ENCODE measurements around the gene POU3F2. TPM values are rescaled to one million over a fixed set of nuclear protein-coding genes. Genes with fewer than 3 reads are reported as not detected.

The POU3F2 gene
- total and polyA plus RNA-seq, 2 donors from 2014 or later, result not detected

GRCh38 chr6:98794307-98794842 is 40.0 kb upstream of the POU3F2 start:
- no peaks in the 10 kb centered on the region for H3K9me3 ChIP-seq (ENCODE audit: control insufficient read depth in 2 of 3, insufficient read depth in 1 of 3, low read length in 3 of 3)
- no peak overlapping the region for H3K27ac ChIP-seq (ENCODE audit: low read depth in 2 of 2, low read length in 2 of 2)
- H3K9ac ChIP-seq (ENCODE audit: low read length in 3 of 3), result no peak overlapping the region
- no peak for TF ChIP-seq CTCF (IDR thresholded peaks at IDR 0.05; ENCODE audit: borderline replicate concordance, extremely low read depth, insufficient read depth)
- H3K4me1 ChIP-seq (ENCODE audit: control insufficient read depth in 2 of 3, insufficient read depth in 2 of 3, low read depth in 1 of 3, low read length in 3 of 3), result no peaks in the 10 kb centered on the region
- no peak for DNase-seq
- no peak overlapping the region for H3K4me3 ChIP-seq (ENCODE audit: low read length in 3 of 3)
- intact Hi-C loops (cut with DNase I), result no loop called here
- no peaks in the 10 kb centered on the region for H3K36me3 ChIP-seq (ENCODE audit: control insufficient read depth in 2 of 3, insufficient read depth in 3 of 3, low read length in 3 of 3)
- no peaks in the 10 kb centered on the region for H3K27me3 ChIP-seq (ENCODE audit: control insufficient read depth, insufficient read depth, low read length)
- no peak for FAIRE-seq

GRCh38 chr6:98797217-98797994 is 37.0 kb upstream of the POU3F2 start:
- Histone ChIP-seq H3K4me3 (ENCODE audit: low read length in 3 of 3) (no peak overlapping the region), H3K9me3 (ENCODE audit: control insufficient read depth in 2 of 3, insufficient read depth in 1 of 3, low read length in 3 of 3) (no peaks in the 10 kb centered on the region), H3K27ac (ENCODE audit: low read depth in 2 of 2, low read length in 2 of 2) (no peak overlapping the region), H3K9ac (ENCODE audit: low read length in 3 of 3) (no peak overlapping the region), H3K27me3 (ENCODE audit: control insufficient read depth, insufficient read depth, low read length) (no peaks in the 10 kb centered on the region), H3K4me1 (ENCODE audit: control insufficient read depth in 2 of 3, insufficient read depth in 2 of 3, low read depth in 1 of 3, low read length in 3 of 3) (no peaks in the 10 kb centered on the region), H3K36me3 (ENCODE audit: control insufficient read depth in 2 of 3, insufficient read depth in 3 of 3, low read length in 3 of 3) (no peaks in the 10 kb centered on the region)
- DNase-seq (no peak), FAIRE-seq (no peak)
- no peak for TF ChIP-seq CTCF (IDR thresholded peaks at IDR 0.05; ENCODE audit: borderline replicate concordance, extremely low read depth, insufficient read depth)
- intact Hi-C loops (cut with DNase I), result no loop called here

GRCh38 chr6:98800866-98801265 is 33.5 kb upstream of the POU3F2 start:
- Histone ChIP-seq H3K36me3 (ENCODE audit: control insufficient read depth in 2 of 3, insufficient read depth in 3 of 3, low read length in 3 of 3) (no peaks in the 10 kb centered on the region), H3K4me1 (ENCODE audit: control insufficient read depth in 2 of 3, insufficient read depth in 2 of 3, low read depth in 1 of 3, low read length in 3 of 3) (no peaks in the 10 kb centered on the region), H3K27me3 (ENCODE audit: control insufficient read depth, insufficient read depth, low read length) (no peaks in the 10 kb centered on the region), H3K4me3 (ENCODE audit: low read length in 3 of 3) (no peak overlapping the region), H3K27ac (ENCODE audit: low read depth in 2 of 2, low read length in 2 of 2) (no peak overlapping the region), H3K9me3 (ENCODE audit: control insufficient read depth in 2 of 3, insufficient read depth in 1 of 3, low read length in 3 of 3) (no peaks in the 10 kb centered on the region), H3K9ac (ENCODE audit: low read length in 3 of 3) (no peak overlapping the region)
- intact Hi-C loops (cut with DNase I), result no loop called here
- DNase-seq (no peak), FAIRE-seq (no peak)
- no peak for TF ChIP-seq CTCF (IDR thresholded peaks at IDR 0.05; ENCODE audit: borderline replicate concordance, extremely low read depth, insufficient read depth)

Measured in kidney (tissue), 14 donors.